HG03025 (cell line): ENCODE results near the gene ZDHHC12.
A peak's percentile ranks its signal among the peaks of the same experiment; 100 is the strongest.

Experiments
- ATAC-seq: cut with Tn5 transposase; IDR thresholded peaks from one replicate; pipeline ENCODE4 v1.9.1; 2021; ENCODE audit warnings: mild to moderate bottlenecking, moderate library complexity; ENCODE audit not compliant: unreplicated experiment, low FRiP score

Gene ZDHHC12, protein sequence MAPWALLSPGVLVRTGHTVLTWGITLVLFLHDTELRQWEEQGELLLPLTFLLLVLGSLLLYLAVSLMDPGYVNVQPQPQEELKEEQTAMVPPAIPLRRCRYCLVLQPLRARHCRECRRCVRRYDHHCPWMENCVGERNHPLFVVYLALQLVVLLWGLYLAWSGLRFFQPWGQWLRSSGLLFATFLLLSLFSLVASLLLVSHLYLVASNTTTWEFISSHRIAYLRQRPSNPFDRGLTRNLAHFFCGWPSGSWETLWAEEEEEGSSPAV

DNA sequence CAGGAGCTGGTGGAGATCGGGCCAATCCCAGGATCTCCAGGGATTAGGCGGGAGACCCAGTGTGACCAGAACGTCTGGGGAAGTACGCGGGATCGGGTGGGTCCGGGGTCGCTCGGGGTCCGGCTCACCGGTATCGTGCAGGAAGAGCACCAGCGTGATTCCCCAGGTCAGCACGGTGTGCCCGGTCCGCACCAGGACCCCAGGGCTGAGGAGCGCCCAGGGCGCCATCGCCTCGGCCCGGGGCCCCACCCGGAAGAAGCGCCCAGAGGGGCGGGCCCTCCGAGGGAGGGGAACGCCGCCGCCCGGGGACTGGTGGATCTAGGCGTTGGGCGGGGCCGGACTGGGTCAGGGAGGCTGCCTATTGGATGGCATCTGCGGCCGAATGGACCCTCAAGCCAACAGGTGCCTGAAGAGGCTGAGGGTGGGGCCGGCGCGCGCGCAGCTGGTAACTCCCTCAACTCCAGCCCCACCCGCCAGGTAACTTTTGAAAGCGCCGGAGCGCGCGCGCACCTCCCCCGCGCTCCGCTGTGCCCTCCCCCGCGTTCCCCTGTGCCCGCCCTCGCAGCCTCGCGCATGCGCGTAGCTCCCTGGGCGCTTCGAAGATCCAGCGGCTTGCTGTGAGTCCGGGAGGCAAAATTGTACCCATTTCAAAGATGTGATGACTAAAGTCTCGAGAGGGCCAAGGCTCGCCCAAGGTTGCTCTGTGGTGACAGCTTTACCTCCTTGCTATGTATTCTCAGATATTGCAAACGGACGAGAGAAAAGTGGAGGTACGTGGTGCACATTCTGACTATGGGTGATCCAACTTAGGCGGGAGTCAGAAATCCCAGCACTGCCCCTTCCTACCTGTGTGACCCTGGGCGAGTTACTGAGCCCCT, at the start of gene ZDHHC12:
Gene ZDHHC12, minus strand, starts transcription at position 262 of the 878 bp plus-strand sequence. Its CDS starts 34 bp downstream, at position 228.
- ATAC-seq, result peak; percentile 90

DNA sequence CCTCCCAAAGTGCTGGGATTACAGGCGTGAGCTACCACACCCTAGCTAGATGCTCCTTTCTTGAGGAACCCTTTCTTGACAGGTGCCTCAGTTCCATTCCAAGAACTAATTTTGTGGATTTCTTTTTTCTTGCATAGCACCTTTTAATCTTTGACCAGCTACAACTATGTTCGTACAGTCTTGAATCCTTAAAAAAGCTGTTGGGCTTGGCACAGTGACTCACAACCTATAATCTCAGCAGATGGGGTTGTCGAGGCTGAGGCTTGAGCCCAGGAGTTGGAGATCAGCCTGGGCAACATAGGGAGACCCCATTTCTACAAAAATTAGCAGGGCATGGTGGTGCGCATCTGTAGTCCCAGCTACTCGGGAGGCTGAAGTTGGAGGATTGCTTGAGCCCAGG, 49.1 kb upstream of the ZDHHC12 start:
- ATAC-seq, result no peak

DNA sequence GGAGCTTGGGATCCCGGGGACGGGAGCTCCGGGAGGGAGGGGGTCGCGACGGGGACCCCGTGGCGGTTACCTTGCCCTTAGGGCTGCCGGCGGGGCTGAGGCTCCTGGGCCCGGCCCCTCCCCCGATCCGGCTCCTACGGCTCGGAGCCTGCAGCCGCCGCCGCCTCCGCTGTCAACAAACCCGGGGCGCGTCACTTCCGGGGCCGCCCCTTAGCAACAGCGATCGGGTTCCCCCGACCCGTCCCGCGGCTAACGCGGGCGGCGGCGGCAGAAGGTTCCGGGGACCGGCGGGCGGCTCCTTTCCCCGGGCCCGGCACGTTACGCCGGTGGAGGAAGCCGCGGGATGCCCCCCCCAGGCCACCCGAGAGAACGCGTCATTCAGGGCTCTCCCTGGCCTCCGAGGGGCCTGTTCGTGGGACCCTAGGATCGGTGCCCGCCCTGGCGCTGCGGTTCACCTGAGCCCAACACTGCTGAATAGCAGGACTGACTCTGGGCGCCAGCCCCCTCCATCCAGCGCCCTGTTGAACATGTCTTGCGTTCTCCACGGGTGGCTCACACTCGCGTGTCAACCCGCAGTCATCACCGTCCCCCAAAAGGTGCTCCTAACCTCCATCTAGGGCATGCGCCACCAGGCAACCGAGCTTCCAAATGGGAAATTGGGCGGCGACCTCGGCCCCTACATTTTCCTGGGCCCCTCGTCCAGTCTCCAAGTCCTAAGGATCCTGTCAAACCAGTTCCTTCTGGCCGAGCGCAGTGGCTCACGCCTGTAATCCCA, 48.0 kb upstream of the ZDHHC12 start, which contains the start of gene ZER1:
Gene ZER1, minus strand, starts transcription at position 183 of the 775 bp plus-strand sequence. CDS start 16,362 bp downstream, outside the sequence.
- peak; percentile 82 for ATAC-seq

DNA sequence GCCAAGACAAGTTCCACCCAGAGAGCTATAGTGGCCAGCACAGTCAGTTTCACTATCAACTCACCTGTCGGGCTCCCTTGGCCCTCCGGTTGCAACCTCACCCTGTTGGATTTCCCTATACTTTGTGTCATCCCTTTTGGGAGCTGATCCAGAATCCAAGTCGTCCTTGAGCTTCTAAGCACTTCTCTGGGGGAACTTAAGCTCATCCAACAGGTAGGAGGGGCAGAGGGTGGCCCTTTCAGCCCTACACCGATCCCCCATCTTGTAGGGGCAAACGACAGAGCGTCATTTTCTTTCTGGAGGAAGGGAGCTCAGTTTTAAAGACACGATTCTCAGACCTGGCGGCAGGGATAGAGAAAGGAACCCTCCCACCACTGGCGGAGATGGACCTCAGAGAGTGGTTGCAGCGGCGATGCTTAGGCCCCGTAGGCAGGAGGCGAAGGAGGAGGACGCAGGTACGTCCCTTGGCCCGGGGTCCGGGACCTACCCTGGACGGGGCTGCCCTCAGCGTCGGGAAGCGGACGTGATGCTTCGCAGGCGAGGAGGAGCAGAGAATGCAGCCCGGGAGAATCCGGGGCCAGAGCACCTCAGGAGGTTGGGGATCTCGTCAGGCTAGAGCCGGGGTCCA, 47.3 kb upstream of the ZDHHC12 start:
- ATAC-seq, result peak; percentile 24

DNA sequence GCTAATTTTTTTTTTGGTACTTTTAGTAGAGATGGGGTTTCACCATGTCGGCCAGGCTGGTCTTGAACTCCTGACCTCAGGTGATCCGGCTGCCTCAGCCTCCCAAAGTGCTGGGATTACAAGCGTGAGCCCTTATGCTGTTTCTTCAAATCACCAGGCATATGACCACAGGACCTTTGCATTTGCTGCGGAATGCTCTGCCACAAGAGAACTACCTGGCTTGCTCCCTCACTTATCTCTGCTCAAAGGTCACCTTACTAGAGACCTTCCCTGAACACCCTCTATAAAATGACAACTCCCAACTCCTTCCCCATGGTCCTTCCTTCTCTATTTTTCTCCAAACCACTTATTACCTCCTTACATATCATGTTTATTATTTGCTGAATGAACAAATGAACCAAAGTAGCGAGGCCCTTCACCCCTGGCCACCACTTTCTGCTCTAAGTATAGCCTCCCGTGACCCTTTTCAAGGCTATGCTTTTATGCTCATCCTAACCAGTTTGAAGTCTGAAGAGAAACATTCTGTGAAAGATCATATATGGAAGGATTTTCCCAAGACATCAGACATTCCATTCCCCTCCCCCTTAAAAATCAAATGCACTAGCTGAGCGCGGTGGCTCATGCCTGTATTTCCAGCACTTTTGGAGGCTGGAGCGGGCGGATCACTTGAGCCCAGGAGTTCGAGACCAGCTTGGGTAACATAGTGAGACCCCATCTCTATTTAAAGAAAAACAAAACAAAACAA, 46.5 kb upstream of the ZDHHC12 start:
- ATAC-seq, result no peak

- ATAC-seq, result no peak
These were observed 44.7 kb upstream of the ZDHHC12 start for GRCh38 chr9:128768606-128769005.

- ATAC-seq, result no peak
These were observed 41.6 kb upstream of the ZDHHC12 start for GRCh38 chr9:128765499-128765898.

DNA sequence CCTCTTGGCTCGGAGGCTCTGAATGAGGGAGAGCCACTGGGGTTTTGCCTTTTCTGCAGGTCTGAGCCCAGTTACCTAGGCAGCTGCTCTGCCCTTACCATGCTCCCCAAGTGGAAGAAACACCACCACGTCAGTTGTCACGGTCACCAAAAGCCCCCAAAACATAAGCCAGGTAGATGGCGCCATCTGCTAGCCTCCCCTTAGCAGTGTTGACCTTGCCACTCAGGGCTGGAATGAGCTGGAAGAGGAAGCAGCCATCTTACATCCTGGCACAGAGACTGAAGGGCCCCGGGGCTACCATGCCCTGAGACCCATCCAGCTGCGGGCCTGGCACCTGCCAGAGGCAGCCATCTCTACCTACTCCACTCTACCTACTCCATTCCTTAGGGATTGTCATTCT, 40.4 kb upstream of the ZDHHC12 start:
- no peak for ATAC-seq

GRCh38 chr9:128762671-128763449, 38.9 kb upstream of the ZDHHC12 start:
- no peak for ATAC-seq

GRCh38 chr9:128757602-128758001, 33.7 kb upstream of the ZDHHC12 start:
- ATAC-seq, result no peak

DNA sequence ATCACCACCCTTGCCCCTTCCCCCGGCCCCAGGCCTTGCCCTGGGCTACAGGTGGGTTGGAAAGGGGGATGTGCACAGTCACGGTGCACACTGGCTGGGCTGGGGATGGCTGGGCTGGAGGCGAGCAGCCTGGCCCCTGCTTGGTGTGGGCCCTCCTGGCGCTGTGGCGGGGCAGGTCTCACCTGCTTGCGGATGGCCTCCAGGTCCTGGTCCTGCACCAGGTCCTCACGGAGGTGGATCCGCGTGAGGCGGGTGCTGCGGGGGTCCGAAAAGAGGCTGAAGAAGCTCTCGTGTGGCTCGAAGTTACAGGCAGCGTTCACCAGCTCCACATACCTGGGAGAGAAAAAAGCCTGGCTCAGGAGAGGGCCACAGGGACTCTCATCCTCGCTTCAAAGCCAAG, 29.7 kb upstream of the ZDHHC12 start:
- ATAC-seq, result no peak

DNA sequence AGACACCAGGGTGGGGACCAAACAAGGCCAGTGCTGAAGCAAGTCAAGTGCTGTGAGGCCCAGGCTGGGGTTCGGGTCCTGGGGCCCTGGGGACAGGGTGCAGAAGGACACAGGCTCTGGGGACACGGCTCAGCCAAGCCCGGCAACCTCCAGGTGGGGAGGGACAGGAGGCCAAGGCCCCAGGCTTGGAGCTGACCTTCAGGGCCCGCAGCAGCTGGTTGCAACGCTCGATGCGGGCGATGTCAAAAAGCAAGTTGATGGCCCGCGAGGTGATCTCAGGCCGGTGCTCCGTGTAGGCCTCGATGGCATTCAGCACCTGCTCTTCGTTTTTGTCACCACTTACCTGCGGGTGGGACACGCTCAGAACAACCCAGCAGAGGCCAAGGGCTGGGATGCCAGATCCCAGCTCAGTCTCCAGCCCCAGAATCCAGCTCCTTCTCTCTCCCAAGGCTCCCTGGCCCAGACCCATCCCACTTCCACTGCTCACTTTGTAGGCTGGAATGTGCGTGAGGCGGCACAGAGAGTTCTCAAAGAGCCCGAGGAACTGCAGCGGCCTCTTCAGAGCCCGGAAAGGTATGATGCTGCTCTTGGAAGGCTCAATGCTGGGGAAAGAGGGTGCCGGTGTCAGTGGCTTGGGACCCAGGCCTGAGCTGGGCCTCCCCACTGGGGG, 27.1 kb upstream of the ZDHHC12 start:
- no peak for ATAC-seq

GRCh38 chr9:128747241-128747640, 23.3 kb upstream of the ZDHHC12 start:
- ATAC-seq, result no peak

- no peak for ATAC-seq
These were observed 19.5 kb upstream of the ZDHHC12 start for GRCh38 chr9:128743421-128743820.

- no peak for ATAC-seq
These were observed 18.5 kb upstream of the ZDHHC12 start for GRCh38 chr9:128742401-128742800.

GRCh38 chr9:128735373-128735772, 11.4 kb upstream of the ZDHHC12 start:
- no peak for ATAC-seq

DNA sequence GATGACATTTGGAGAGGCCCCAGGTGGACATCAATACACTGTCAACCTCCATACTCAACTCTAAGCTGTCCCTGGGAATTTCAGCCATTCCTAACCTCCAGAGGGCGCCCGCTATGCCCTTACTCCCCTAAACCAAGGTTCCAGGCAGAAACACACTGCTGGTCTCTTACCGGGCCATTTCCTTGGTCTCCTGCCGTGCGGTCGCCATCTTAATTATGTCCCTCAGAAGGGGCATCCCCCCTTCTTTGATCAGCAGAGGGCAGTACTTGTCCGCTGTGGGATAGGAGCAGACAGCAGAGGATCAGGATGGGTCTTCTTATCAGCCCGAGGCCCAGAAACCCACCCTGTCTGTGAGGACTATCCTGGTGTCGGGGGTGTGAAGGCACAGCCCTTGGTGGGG, 9.3 kb upstream of the ZDHHC12 start:
- no peak for ATAC-seq

- ATAC-seq, result no peak
These were observed 8.6 kb upstream of the ZDHHC12 start for GRCh38 chr9:128732576-128732975.
